HFF-Myc (cell line): ENCODE measurements around the gene FAM120B.

Experiments used
- DNase-seq: peaks from one replicate; pipeline ENCODE4 v3.0.0-alpha.2; 2011; ENCODE audit warnings: low read depth; ENCODE audit errors: extremely low read depth
- H3K4me3 ChIP-seq: replicated peaks from 2 replicates; pipeline ENCODE4 v1.5.1; 2011; ENCODE audit warnings: low read depth, mild to moderate bottlenecking, control low read depth, low read length
- TF ChIP-seq, protein P1 (sequence below): IDR thresholded peaks from 2 replicates; pipeline ENCODE4 v1.5.1; 2012; ENCODE audit warnings: mild to moderate bottlenecking, low read depth, low read length, control low read depth; ENCODE audit errors: missing control alignments

Gene FAM120B

DNA sequence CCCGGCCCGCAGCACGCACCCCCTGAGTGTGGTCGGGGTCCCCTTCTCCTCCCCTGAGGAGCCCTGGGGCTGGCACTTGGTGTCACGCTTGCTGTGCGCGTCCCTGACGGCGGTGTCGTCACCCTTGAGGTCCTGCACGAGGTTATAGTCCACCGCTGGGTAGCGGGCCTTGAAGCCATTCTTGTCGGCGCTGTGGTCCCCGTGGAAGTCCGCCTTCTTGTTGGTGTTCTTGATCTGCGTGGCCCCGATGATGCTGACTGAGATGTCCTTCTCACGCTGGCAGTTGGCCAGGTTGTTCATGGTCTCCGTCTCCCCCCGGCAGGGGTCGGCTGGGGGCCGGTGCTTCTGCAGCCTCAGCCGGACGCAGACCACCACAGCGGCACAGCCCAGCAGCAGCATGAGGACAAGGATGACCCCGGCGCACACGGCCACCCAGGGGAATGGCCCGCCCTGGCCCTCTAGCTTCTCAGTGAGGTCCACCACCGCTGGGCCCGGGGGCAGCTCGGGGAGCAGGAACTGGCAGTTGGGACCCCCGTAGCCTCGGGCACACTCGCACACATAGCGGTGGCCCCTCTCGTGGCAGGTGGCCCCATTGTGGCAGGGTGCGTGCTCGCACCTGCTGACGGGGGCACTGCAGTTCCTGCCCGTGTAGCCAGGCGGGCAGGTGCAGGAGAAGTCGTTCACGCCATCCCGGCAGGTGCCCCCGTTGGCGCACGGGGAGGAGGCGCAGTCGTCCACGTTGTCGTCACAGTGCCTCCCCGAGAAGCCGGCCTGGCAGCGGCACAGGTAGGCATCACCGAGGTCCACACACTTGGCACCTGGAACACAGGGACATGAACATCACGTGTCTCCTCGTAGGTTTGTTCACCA, 23.1 kb upstream of the FAM120B start:
- TF ChIP-seq, protein P1, sequence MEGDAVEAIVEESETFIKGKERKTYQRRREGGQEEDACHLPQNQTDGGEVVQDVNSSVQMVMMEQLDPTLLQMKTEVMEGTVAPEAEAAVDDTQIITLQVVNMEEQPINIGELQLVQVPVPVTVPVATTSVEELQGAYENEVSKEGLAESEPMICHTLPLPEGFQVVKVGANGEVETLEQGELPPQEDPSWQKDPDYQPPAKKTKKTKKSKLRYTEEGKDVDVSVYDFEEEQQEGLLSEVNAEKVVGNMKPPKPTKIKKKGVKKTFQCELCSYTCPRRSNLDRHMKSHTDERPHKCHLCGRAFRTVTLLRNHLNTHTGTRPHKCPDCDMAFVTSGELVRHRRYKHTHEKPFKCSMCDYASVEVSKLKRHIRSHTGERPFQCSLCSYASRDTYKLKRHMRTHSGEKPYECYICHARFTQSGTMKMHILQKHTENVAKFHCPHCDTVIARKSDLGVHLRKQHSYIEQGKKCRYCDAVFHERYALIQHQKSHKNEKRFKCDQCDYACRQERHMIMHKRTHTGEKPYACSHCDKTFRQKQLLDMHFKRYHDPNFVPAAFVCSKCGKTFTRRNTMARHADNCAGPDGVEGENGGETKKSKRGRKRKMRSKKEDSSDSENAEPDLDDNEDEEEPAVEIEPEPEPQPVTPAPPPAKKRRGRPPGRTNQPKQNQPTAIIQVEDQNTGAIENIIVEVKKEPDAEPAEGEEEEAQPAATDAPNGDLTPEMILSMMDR, result no peak
- DNase-seq, result no peak
- H3K4me3 ChIP-seq, result no peak overlapping the region

DNA sequence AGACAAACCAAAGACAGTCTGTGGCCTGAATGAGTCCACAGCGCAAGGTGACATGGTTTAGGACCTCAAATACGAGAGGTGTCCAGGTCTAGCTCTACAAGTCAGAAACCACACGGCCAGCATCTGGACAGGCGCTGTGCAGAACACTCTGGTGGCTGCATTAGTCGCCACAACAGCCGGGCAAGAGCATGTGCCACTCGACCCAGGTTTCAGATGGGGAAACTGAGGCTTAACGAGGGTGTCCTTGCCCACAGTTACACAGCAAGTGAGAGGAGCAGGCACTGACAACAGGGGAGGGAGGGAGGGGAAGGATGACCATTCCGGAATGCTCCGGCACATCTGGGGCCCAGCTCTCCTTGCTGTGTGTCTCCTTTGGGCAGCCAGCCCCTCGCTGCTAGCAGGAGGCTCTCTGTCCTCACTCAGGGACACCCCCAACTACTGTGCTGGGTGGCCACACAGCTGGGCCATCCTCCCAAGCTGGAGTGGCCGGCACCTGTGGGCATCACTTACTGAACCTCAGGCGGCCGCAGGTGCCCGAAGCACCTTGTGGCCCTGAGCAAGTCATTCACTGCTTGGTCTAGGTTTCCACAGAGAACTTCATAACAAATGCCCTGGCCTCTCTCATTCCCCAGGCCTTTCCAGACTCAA, 22.3 kb upstream of the FAM120B start:
- no peak overlapping the region for H3K4me3 ChIP-seq
- TF ChIP-seq, protein P1, result no peak
- no peak for DNase-seq

DNA sequence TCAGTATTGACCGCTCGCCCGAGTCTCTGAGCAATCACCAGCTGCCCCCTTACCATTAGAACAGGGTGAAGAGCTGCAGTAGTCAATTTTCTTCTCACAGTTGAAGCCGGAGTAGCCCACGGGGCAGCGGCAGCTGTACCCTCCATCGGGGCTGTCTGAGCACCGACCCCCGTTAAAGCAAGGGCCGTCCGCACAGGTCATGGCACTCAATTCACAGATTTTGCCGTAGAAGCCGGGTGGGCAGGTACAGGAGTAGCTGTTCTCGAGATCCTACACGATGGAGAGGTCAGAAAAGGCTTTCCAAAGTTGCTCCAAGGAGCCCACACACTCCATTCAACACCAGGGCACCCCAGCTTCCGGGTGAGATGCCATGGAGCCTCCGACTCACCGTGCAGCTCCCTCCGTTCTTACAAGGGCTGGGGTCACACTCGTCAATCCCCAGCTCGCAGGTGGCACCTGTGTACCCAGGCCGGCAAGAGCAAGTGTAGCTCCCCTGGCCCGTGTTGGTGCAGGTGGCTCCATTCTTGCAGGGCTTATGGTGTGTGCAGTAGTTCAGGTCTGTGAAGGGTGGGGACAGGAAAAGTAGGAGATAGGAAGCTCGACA, 21.6 kb upstream of the FAM120B start:
- DNase-seq, result no peak
- no peak overlapping the region for H3K4me3 ChIP-seq
- TF ChIP-seq, protein P1, result no peak

DNA sequence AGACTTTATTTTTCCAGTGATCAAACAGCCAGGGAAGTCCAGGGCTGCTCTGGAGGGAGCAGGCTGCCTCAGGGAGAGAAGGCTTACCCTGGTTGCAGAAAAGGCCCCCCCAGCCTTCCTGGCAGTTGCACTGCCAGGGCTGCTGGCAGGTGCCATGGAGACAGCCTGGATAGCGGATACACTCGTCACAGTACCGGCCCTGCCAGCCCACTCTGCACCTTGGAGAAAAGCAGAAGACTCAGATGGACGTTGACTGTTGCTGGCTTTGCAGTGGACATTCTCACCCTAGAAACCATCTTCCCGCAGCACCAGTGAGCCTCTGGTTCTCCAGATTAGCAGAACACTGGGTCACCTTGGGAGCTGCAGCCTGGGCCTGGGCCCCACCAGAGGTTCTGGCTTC, 21.1 kb upstream of the FAM120B start:
- no peak overlapping the region for H3K4me3 ChIP-seq
- no peak for DNase-seq
- TF ChIP-seq, protein P1, result no peak

DNA sequence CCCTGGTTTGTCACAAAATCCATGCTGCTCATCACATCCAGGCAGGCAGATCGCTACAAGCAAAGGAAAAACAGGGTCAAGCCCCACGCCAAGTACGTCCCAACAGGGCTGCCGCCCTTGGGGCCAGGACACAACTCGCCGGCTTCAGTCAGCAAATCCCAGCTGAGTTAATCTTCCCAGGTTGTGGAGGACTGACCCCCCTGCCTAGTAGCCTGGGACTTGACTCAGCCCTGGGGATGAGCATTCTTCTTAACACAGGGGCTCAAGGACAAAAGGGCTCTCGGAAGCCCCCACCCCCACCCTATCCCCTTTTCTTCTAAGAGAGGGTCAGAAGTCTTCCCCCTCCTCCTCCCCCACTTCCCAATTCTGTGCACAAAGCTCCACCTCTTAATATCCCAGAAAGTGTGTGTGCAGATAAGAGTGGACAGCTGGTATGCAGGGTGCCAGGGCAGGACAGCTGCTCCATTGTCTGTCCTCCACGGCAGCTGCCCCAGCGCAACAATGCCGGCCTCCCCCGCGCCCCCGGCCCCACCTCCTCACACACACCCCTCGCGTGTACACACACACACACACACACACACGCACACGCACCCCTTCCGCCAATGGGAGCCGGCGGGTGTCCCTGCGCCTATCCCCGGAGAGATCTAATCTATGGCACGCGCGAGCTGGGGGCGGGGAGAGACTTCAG, 20.2 kb upstream of the FAM120B start:
- TF ChIP-seq, protein P1, result no peak
- H3K4me3 ChIP-seq, result no peak overlapping the region
- no peak for DNase-seq

DNA sequence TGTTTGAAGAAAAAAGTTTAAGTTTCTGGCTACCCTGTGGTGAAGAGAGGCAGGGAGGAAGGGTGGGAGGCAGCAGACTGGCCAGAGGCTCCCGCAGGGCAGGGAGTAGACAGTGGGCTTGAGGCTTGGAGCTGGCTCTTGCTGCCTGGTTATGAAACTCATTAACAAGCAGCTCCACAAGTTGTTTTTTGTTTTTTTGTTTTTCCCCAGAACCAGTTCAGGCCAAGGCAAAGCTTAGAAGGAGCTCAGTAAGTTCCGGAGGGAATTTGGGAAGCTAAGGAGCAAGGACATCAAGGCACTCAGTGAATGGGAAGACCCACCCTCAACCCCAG, 19.7 kb upstream of the FAM120B start:
- no peak for DNase-seq
- TF ChIP-seq, protein P1, result no peak
- H3K4me3 ChIP-seq, result no peak overlapping the region
